A549 treated with RU486 at 1 μM for 4 hours (cell line): Measurements from ENCODE around the gene TBC1D1. TPM values are rescaled to one million over a fixed set of nuclear protein-coding genes. Genes with fewer than 3 reads are reported as not detected.

ENCODE experiments used
- total RNA-seq: library from RNA; stranded (reverse); fragments of 200-300 nt; extraction: Qiagen RNA extraction; gene quantifications from 5 replicates; pipeline ENCODE4 v1.2.3, GENCODE V29; 2022; ENCODE audit warnings: low read depth

Gene TBC1D1, protein sequence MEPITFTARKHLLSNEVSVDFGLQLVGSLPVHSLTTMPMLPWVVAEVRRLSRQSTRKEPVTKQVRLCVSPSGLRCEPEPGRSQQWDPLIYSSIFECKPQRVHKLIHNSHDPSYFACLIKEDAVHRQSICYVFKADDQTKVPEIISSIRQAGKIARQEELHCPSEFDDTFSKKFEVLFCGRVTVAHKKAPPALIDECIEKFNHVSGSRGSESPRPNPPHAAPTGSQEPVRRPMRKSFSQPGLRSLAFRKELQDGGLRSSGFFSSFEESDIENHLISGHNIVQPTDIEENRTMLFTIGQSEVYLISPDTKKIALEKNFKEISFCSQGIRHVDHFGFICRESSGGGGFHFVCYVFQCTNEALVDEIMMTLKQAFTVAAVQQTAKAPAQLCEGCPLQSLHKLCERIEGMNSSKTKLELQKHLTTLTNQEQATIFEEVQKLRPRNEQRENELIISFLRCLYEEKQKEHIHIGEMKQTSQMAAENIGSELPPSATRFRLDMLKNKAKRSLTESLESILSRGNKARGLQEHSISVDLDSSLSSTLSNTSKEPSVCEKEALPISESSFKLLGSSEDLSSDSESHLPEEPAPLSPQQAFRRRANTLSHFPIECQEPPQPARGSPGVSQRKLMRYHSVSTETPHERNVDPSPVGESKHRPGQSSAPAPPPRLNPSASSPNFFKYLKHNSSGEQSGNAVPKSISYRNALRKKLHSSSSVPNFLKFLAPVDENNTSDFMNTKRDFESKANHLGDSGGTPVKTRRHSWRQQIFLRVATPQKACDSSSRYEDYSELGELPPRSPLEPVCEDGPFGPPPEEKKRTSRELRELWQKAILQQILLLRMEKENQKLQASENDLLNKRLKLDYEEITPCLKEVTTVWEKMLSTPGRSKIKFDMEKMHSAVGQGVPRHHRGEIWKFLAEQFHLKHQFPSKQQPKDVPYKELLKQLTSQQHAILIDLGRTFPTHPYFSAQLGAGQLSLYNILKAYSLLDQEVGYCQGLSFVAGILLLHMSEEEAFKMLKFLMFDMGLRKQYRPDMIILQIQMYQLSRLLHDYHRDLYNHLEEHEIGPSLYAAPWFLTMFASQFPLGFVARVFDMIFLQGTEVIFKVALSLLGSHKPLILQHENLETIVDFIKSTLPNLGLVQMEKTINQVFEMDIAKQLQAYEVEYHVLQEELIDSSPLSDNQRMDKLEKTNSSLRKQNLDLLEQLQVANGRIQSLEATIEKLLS (N-terminal part only)
- total RNA-seq: 20.7 to 25.5 TPM (median 21.7 TPM) in 5 replicates

DNA sequence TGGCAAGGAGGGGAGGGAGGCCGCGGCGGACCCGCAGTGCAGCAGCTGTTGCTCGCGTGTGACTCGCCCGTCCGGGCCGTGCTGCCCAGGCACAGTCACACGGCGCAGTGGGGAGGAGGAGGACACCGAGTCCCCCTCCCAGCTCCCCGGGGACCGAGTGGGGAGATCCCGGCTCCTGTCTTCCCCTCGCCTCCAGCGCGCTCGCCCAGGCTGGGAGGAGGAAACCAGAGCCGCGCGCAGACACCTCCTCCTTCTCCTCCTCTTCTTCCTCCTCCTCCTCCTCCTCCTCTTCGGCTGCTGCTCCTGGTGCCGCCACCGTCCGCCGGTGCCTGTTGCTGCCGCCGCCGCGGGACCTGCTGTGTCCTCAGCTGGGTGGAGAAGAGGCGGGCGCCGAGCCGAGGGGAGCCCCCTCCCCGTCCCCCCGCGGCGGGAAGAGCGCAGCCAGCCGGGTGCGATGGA lies at the start of gene TBC1D1:
Gene TBC1D1 (plus strand): TSS at position 284 of the 459 bp plus-strand sequence. CDS start 11,012 bp downstream, outside the sequence.

DNA sequence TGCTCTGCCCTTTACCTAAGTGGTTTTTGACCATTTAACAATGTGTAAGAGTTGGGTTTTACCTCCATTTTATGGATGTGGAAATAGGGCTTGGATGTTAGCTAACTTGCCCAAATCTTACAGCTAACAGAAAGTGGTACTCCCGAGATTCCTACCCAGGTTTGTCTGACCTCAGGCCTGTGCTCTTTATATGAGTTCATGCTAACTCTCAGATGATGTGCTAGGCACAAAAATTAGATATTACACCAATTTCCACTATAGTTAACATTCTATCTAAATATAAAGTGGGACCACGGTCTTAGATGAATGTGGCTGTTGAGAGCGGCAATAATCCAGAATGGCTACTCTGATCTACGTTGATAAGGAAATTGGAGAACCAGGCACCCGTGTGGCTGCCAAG lies 69.2 kb downstream of the TBC1D1 start, which contains the start of gene PTTG2:
Gene PTTG2 (plus strand): TSS at position 301 of the 400 bp plus-strand sequence. CDS start 37 bp downstream, at position 338.

Other genes starting within 250 kb of the TBC1D1 start
- 3.9 to 8.6 TPM (median 5.4 TPM) in 5 replicates for gene RELL1, start 204.7 kb upstream of the TBC1D1 start, total RNA-seq
- gene PGM2, start 64.4 kb upstream of the TBC1D1 start, total RNA-seq: 12.4 to 16.2 TPM (median 13.3 TPM) in 5 replicates
- not detected in 5 replicates for gene PTTG2, start 69.3 kb downstream of the TBC1D1 start, total RNA-seq